22Rv1 (cell line): ENCODE data around the gene AATK.

Source experiments
- ZFX ChIP-seq: fragments of 450-650 bp; IDR thresholded peaks from 2 replicates; pipeline ENCODE4 v1.6.1; 2017; ENCODE audit warnings: antibody characterized with exemption, borderline replicate concordance
- TF ChIP-seq, protein P1 (sequence below): fragments of 450-650 bp; IDR thresholded peaks from 2 replicates; pipeline ENCODE4 v1.5.1; 2017; ENCODE audit warnings: mild to moderate bottlenecking

DNA sequence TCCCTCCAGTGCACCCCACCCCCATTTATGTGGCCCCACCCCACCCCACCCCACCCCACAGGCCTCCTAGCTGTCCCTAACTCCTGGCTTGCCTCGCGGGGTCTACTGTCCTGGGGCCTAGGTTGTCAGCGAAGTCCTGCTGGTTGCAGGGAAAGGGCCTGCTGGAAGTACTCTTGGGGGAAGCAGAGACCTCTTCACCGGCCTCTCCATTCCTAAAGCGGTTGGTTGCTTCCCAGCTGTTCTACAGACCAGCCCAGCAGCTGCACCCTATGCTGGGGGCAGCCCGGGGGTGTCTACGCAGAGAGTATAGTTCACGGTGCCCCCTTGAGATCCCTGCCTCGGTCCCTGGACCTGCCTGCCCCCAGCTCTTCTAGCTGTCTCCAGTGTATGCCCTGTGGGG is 74.9 kb downstream of the AATK start:
- TF ChIP-seq, protein P1, sequence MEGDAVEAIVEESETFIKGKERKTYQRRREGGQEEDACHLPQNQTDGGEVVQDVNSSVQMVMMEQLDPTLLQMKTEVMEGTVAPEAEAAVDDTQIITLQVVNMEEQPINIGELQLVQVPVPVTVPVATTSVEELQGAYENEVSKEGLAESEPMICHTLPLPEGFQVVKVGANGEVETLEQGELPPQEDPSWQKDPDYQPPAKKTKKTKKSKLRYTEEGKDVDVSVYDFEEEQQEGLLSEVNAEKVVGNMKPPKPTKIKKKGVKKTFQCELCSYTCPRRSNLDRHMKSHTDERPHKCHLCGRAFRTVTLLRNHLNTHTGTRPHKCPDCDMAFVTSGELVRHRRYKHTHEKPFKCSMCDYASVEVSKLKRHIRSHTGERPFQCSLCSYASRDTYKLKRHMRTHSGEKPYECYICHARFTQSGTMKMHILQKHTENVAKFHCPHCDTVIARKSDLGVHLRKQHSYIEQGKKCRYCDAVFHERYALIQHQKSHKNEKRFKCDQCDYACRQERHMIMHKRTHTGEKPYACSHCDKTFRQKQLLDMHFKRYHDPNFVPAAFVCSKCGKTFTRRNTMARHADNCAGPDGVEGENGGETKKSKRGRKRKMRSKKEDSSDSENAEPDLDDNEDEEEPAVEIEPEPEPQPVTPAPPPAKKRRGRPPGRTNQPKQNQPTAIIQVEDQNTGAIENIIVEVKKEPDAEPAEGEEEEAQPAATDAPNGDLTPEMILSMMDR: no peak
- no peak for TF ChIP-seq ZFX
